Stimulated activated CD8-positive, alpha-beta memory T cell treated with anti-CD3 and anti-CD28 coated beads, Interleukin-12 subunit alpha, Interleukin-12 subunit beta, amount 100 ng/mL, for 24 hours (primary cell): Measurements from ENCODE around the gene ZC3H12D.
"Not testable (repeated sequence)": the region's sequence is repeated elsewhere in the genome, so short reads cannot be mapped to it uniquely, and the experiment has no call there.

Experiments
- DNase-seq: peaks from one replicate; pipeline ENCODE4 v3.0.0-alpha.2; 2020; ENCODE audit errors: extremely low read depth

Gene ZC3H12D

DNA sequence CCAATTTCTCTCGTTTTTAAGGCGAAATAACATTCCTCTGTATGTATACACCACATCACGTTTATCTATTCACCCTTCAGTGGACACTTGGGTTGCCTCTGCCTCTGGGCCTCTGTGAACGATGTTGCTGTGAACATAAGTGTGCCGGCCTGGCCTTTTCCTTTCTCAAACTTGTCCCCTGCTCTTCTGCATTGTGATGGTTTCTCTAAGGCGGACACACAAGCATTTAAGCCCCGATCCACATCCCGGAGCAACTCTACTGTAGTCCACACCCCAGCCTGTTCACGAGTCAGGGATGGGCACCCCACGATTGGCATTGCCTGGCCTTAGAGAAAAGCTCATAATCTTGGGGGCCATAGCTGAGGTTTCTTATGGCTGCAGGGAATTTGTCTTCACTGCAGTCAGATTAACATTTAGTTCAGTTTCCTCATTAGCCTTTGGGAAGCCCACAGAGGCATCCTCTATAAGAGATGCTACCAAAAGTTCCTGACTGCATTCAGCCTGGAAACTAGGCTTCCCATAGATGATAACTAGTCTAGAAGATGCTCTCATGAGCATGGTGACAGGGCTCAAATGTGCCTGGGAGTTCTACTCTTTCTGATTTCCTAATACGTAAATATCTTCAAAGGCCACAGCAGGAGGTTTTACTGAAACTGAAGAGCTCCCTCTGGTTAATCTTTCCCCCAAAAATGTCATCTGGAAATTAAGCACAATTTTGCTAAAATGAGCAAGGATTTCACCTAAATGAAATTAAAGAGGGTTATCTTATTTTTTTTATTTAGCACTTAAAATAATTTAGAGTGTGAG lies 762 bp downstream of the ZC3H12D start:
- DNase-seq: no peak

DNA sequence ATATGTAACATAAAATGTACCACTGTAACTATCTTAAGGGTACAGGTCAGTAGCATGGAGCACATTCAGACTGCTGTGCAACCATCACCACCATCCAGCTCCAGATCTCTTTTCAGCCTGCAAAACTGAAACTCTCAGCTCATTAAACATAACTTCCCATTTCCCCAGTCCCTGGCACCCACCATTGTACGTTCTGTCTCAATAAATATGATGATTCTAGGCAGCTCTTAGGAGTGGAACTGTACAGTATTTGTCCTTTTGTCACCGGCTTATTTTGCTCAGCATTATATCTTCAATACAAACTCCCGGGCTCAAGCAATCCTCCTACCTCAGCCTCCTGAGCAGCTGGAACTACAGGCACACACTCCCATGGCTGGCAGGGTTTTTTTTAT lies 1.5 kb downstream of the ZC3H12D start:
- no peak for DNase-seq

DNA sequence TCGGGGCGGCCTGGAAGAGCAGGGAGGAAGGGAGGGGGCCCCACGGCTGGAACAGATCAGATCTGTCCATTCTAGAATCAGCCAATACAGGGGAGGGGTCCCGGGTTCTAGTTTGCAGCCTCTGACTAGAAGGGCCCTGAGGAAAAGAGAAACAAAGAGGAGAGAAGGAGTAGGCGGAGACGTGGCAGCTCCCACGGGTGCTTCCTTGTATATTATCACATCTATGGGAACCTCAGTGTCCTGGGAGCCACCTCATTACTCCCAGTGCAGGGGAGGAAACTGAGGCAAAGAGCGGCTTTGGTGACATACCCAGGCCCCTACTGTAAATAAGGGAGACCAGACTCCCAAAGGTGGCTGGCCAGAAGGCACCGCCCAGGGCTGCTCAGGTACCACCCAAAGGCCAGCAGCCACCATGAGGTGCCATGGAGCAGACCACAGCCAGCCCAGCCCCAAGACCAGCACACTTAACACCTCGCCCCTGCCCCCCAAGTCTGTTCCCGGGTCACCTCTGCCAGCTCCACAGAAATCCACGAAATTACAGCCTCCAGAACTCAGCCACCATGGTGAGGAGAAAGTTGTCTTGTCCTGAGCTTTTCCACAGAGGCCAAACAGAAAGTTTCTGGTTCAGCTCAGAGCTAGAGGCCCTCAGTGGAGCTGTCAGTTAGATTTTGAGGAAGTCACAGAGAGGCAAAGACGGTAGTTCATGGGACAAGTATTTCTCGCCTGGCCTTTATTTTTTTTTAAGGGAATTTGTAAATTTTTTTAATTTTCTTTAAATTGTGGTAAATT lies 2.1 kb downstream of the ZC3H12D start:
- no peak for DNase-seq

DNA sequence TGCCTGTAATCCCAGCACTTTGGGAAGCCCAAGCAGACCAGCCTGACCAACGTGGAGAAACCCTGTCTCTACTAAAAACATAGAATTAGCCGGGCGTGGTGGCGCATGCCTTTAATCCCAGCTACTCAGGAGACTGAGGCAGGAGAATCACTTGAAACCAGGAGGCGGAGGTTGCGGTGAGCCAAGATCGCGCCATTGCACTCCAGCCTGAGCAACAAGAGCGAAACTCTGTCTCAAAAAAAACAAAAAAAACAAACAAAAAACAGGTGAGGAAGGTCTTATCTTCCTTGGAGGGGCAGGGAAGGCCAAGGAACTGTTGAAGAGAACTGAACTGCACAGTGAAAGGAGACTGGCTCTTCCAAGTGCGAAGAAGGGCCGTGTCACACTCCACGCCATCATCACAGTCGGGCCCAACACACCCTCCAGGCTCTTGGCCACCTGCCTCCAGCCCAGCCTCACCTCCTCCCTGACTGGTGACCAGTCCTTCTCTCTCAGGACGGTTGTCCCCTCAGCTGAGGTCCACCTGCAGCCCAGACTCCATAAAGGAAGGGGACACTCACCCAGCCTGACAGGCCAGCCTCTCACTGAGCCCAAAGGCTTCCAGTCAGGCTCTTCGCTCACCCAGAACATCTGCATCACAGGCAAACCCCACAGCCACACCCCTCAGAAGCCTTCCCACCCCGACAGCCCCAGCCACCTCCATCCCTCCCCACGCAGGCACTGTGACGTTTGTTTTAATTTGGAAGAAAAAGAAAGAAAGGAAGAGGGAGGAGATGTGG lies 4.1 kb downstream of the ZC3H12D start:
- DNase-seq: no peak

DNA sequence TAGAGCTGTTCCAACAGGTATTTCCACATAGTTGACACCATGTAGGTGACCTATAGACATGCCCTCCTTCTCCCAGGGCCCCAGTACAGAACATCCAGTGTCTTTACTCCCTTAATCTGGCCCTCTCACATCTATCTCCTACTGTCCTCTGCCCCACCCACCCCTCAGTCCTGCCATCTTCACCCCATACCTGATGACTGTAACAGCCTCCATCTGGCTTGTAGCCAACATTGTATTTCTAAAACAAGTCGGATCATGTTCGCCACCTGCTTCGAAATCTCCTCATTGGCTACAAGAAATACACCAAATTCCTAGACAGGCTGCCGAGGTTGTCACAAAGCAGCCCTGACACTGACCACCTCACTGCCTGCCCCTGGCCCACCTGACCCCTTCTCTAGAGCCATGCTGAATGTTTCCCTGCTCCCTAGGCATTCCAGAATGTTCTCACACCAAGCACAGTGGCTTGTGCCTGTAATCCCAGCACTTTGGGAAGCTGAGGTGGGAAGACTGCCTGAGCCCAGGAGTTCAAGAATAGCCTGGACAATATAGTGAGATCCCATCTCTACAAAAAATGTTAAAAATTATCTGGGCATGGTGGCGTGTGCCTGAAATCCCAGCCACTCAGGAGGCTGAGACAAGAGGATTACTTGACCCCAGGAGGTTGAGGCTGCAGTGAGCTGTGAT lies 6.0 kb downstream of the ZC3H12D start:
- DNase-seq: no peak

DNA sequence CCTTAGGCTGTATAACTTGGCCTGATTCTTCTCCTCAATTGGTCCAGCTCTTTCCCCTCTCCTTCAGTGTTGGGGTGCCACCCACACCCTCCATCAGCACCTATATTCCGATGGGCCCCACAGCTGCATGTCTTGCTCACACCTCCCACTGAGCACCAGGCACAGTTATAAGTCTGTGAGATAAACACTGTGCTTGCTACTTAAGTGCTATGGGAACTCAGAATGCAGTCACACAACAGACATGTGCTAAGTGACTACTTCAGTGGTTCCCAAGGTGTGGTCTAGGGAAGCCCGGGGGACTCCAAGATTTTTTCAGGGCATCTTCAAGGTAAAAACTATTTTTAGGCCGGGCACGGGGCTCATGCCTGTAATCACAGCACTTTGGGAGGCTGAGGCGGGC lies 7.3 kb downstream of the ZC3H12D start:
- no peak for DNase-seq

DNA sequence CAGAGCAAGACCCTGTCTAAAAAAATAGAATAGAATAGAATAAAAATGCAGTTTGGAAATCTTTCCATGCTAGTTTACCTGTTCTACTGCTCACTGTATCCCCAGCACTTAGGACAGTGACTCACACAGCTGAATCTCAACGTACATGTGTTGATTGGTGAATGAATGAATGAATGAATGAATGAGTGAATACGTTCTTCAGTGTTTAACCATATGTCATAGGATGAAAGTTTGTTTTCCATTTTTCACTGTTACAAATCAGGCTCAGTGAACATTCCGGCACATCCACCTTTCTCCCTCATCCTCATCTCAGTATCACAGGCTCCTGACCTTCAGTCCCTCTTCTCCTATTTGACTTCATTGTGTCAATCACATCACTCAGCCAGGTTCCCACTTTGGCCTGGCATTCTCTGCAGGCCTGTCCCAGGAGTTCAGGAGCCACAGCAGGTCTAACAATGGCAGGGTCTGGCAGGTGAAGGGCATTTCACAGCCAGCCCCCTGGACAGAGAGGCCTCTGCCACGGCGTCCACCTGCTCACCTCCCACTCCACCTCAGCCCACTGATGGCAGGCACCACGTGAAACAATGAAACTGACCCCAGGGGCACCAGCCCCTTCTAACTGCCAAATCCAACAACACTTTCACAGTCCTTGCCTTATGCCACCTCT lies 7.9 kb downstream of the ZC3H12D start:
- DNase-seq: no peak

DNA sequence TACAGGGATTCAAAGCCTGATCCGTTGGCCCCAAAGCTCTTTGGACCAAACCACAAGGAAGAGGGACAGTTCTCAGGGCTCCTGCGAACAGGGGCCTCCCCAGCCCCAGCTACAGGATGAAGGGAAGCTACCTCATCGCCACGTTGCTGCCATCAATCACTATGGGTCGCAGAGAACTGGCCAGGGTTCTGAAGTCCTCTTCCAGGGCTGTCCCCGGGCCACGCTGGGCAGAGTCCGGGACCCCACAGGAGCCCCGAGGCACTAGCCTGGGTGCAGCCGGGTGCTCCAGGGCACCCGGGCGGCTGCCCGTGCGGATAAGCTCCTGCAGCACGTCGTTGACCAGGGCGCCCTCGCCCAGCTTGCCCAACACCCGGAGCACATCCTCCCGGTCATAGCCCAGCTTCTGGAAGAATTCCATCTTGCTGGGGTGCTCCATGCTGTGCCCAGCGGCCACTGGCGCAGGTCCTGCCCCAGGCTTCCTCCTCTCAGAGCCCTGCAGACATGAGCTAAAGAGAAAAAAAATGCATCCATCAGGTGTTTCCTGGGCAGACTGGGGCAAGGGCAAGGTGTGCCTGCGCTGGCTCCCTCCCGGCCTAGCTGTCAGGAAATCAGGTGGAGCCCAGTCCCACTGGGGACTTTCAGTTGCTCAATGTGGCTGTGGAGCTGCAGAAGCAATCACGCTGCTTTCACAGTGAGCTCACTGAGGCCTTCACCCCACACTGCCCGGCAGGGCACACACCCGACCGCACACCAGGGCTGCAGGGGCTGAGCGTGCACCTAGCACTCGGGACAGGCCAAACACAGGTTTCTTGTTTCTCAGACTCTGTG lies 10.5 kb downstream of the ZC3H12D start:
- DNase-seq: no peak

DNA sequence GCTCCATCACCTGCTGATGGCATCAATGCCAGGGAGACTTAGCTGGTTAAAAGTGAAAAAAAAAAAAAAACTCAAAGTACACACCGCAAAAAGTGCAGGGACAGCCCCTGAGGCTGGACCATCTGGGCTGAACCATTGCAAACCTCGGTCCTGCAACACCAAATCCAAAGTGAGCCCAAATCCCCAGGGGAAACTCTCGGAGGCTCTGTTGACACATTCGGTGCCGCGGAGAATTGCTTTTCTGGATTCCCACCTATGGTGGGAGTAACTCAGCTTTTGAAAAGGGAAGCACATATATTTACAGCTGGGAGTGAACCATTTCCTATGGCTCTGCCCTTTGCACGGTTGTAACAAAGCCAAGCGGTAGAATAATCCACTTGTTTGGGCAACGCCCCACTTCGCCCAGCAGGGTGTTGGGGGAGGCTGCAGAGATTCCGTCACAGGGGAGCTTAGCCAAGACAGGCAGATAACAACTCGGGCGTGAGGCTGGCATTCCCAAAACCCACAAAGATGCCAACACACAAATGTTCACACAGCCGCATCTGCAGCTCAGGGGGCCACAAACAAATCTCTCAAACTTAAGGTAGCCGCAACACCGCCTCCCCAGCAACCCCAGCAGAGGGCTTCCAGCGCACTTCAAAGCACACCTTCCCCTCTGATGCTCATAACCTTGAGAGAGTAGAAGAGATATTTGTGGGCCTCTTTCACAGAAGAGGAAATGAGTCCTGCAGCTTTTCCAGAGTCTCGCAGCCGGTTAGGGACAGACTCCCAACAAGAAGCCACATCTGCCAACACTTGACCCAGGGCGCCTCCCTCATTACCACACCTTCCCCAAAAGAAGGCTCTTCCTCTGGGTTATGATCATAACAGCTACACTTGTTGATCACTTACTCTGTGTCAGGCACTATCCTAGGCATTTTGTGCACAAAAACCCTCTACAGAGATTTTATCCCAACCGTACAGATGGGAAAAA lies 11.4 kb downstream of the ZC3H12D start:
- no peak for DNase-seq

DNA sequence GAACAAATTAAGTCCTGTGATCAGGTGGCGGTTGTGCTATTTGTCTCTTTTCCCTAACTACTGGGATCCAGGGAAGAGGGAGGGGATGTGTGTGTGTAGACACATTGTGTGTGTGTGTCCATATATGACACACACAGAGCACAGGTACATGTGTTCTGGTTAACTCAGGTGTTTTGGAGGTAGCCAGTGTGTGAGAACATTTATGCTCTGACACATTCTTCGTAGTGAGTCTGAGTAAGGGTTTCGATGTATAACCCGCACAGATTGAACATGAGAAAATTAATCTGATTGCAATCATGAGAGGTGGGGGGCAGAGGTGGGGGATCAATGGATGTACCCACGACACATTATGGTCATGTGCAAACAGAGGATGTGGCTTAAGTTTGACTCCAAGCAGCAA lies 12.6 kb downstream of the ZC3H12D start:
- no peak for DNase-seq

DNA sequence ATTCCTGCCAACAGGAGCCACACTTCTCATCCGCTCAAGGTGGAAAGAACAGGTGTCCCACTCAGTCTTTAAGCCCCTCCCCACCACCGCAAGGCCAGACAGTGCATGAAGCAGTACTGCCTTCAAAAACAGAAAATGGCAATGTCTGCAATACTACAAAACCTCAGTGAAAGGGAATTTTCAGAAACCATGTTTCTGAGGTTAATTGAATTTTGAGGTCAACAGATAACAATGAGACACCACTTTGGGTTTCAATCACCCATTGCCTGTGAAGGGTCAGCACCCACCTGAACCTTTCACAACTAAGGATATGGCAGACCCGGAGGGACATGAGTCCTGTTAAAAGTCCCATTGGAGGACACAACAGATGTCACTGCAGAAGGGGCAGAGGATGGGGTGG lies 13.0 kb downstream of the ZC3H12D start:
- no peak for DNase-seq

DNA sequence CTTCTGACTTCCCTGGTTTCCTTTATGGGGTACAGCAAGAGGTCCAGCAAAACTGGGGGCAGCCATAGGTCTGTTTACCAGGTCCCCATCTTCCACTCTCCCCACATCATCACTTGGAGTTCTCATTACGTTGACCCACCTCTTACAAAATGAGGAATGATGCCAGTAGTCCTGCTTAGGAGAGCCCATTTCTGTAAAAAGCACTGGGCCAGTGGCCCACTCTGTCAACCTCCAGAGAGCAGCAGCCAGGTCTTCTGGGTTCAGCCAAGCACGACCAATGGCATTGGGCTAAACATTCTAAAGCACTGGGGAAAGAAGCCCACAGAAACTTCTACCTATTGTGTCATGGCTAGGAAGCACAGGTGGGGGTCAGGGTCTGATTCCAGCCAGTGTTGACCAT lies 13.9 kb downstream of the ZC3H12D start:
- no peak for DNase-seq

DNA sequence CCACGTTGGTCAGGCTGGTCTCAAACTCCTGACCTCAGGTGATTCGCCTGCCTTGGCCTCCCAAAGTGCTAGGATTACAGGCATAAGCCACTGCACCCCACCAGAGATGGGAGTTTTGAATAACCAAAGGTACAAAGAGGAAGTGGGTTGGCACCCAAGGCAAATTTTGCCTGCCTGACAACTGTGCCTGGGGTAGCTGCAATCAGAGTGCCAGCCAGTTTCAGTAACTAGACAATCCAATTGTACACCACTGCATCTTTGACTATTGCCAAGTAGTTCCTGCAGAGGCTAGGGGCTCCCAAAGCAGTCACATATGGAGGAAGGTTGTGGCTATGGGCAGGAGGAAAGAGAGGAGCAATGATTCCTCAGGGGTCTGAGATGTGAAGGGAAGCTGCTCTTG lies 16.6 kb downstream of the ZC3H12D start:
- no peak for DNase-seq

DNA sequence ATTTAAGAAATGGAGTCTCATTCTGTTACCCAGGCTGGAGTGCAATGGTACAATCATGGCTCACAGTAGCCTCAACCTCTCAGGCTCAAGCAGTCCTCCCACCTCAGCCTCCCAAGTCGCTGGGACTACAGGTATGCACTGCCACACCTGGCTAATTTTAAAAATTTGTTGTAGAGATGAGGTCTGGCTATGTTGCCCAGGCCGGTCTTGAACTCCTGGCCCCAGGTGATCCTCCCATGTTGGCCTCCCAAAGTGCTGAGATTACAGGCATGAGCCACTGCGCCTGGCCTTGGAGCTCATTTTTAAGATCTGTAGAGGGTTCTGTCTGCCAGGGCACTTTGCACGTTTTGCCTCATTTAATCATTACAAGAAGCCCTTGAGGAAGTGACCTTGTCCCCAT lies 17.5 kb downstream of the ZC3H12D start:
- no peak for DNase-seq

DNA sequence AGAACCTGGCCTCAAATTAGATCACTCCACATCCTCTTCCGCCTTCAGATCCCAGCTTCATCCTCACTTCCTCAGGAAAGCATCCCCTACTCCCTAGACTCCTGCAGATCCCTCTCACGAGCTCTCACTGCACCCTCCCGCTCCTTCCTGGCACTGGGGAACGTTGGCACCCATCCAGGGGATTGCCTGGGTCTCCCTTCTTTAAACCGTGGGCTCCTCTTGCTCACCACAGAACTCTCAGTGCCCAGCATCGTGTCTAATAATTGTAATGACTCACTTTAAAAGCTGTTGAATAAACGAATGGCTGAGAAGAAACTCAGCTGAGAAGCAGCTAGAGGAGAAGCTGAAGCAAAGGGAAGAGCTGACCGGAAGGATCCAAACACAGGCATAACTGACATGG lies 20.4 kb downstream of the ZC3H12D start:
- DNase-seq: no peak

DNA sequence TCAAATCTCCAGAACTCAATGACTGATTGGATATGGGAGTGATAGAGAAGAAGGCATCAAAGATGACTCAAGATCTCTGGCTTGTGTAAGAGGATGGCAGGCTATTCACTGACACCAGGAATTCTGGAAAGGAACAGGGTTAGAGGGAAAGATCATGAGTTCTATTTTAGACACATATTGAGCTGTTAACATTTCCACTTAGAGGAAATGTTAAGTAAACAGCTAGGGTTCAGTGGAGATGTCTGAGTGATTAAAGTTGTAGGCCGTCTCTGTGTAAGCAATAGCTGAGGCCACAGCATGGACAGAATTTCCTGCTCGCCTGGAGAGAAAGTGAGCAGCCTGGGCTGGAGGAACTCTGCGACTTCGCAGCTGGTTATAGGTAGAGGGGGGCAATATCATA lies 21.0 kb downstream of the ZC3H12D start:
- DNase-seq: no peak

DNA sequence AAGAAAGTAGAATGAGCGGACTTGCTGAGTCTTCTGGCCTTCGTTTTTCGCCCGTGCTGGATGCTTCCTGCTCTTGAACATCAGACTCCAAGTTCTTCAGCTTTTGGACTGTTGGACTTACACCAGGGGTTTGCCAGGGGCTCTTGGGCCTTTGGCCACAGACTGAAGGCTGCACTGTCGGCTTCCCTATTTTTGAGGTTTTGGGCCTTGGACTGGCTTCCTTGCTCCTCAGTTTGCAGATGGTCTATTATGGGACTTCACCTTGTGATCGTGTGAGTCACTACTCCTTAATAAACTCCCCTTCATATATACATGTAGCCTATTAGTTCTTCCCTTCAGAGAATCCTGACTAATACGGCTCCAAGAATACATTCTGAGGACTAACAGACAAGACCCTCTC lies 22.1 kb downstream of the ZC3H12D start:
- DNase-seq: not testable (repeated sequence)

DNA sequence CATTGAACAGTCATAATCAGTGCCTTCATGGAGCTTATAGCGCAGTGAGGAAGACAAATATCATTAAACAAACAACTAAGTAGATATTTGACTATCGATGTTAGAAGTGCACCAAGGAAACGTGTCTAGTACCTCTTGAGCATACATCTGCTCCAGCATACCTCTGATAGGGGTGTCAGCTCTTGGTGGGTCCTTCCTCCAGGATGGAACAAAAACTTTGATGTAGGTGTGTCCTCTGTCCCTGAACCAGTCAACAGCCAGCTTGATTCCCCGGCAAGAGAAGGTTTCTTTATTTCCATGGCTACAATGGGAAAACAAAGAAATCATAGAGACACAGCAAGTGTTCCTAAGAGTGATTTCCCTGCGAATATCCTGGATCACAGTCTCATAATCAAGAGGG lies 23.1 kb downstream of the ZC3H12D start:
- no peak for DNase-seq

DNA sequence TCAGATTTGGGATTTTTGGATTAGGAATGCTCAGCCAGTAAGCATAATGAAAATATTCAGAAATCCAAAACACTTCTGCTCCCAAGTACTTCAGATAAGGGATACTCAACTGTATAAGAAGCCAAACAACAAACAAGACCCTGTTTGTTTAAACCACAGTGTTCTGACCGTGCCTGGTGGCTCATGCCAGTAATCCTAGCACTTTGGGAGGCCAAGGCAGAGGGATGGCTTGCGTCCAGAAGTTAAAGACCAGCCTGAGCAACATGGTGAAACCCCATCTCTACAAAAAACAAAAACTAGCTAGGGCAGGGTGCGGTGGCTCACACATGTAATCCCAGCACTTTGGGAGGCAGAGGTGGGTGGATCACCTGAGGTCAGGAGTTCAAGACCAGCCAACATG lies 24.6 kb downstream of the ZC3H12D start:
- not testable (repeated sequence) for DNase-seq
